GM18867 (cell line): ENCODE measurements around the gene ACBD4.

Source experiments
- ATAC-seq: cut with Tn5 transposase; IDR thresholded peaks from one replicate; pipeline ENCODE4 v1.9.1; 2021; ENCODE audit warnings: mild to moderate bottlenecking, moderate library complexity; ENCODE audit not compliant: unreplicated experiment

The ACBD4 gene

DNA sequence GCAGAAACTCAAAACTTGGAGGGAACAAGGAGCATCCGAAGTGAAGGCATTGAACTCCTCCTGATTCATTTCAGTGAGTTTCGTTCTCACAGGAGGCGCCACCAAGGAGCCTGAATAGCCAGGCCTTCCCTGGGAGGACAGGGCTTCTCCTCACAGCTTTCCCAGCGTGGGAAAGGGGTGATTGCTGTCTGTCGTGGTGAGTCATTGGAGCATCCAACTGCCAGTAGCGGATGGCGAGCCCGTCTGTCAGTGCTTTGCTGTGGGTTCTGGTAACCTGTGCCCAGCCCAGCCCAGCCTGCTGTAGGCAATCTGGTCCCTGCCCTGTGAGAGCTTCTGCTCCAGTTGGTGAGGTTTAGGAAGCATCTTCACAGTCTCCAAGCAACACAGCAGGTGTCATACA is 31.5 kb upstream of the ACBD4 start:
- no peak for ATAC-seq

DNA sequence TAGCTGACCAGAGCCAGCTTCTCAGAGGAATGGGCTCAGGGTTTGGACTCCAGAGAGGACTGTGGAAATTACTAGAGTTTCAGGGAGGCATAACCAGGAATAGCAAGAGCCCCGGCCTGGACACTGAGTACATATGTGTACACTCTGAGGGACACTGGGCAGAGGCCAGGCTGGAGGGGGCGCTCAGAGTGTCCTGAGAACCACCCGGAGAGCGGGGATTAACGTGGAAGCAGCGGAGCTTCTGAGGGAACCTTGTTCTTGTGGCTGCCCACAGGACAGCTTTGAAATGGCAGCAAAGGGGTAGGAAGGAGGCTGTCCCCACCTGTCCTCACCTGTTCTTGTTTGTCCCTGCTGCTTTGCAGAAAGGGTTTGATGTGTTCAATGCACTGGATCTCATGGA is 31.0 kb upstream of the ACBD4 start:
- no peak for ATAC-seq

DNA sequence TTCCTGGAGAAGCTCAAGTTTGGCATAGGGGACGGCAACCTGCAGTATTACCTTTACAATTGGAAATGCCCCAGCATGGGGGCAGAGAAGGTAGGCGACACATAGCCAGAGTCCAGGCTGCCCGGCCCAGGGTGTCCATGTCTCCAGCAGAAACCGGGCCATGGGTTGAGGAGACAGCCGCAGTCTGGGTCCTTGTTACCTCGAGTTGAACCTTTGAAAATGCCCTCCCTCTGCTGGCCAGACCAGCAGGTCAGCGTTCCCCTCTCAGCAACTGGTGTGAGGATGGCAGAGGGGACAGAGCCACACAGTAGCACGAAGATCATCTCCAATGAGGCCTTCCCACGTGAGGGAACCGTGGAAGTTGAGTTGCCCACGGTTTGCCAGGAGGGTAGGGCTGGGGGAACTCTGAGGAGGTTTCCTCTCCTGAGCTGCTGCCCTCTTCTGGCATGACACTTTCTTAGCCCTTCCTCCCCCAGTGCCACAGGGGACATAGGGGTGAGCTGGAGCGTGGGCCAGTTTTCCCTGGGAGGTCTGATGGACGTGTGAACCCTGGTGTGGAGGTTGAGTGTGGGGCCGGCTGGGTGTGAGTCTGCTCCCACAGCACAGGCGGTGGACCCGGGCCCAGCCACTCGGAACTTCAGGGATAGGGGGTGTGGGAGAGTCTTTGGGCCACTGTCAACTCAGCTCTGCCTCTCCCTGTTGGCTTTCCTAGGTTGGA is 30.4 kb upstream of the ACBD4 start:
- no peak for ATAC-seq

DNA sequence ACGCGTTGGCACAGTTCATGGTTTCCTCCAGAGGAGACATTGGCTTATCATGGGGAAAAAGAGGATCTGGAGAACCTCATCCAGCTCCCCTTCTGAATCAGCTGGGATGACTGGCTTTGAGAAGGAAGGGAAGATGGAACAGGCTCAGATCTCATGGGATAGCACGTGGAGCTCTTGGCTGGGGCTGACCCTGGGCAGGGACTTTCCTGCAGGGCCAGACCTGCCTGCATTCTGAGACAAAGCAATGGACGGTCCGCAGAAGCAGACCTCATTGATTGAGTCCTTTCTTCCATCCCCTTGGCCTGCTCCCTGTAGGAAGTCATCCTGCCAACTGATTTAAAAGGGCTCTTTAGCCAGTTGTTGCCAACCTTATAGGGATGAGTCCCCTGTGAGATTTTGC is 29.4 kb upstream of the ACBD4 start:
- no peak for ATAC-seq

DNA sequence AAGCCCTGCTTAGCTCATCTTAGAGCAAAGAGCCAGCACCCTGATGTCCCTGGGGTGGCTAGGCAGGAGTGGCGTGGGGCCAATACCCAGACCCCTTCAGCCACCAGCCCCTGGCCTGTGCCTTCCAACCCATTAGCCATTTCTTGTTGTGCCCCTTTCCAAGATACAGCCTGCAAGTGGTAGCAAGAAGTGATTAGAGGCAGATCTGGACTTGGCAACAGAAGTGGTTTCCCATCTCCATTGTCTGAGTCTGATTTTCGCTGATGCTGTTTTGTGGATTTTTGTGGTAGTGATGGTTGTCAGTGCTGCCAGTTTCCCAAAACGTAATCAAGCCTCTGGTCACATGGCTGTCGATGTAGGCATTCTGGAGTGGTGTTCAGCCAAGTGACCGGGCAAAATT is 28.9 kb upstream of the ACBD4 start:
- ATAC-seq, result no peak

DNA sequence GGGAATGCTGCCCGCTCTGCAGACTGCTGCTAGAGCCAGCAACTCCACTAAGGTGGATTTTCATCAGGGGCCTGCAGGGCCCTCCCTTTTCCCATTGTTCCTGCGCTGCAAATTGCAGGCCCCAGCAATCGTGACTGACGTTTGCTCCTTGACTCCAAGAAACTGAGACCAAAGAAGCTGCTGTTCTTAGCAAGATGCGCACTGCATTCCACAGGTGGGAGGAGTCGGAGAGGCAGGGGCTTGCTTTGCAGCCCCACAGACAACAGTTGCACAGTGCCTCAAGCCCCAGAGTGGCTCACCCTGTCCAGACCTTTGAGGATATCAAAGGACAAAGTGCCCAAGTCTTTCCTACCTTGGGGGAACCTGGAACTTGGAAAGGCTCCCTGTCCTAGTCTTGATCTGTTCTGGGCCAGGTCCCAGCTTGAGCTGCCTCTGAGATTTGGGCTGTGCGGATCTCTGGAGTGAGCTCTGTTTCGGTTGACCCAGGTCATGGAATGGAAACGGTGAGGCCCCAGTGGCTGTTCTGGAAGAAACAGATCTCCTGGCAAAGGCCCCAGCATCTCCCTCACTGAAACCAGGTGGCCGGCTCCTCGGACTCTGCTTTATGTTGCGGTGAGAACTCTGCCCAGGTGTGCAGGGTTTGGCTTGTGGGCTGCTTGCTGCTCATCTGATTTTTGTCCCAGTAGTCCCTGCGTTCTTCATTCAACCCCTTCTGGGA is 28.0 kb upstream of the ACBD4 start:
- no peak for ATAC-seq

DNA sequence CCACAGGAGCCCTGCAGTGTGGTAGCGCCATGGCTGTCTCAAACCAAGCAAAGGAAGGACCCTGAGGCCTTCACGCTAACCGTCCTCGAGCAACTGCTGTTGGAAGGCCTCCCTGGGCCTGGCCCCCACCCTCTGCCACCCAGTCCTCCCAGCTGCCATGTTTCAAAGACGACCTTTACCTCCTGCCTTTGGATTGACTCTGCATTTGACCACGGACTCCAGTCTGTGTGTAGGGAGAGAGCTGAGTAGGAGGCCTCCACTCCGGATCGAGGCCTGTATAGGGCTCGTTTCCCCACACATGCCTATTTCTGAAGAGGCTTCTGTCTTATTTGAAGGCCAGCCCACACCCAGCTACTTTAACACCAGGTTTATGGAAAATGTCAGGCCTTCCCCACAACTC is 27.4 kb upstream of the ACBD4 start:
- ATAC-seq, result no peak

DNA sequence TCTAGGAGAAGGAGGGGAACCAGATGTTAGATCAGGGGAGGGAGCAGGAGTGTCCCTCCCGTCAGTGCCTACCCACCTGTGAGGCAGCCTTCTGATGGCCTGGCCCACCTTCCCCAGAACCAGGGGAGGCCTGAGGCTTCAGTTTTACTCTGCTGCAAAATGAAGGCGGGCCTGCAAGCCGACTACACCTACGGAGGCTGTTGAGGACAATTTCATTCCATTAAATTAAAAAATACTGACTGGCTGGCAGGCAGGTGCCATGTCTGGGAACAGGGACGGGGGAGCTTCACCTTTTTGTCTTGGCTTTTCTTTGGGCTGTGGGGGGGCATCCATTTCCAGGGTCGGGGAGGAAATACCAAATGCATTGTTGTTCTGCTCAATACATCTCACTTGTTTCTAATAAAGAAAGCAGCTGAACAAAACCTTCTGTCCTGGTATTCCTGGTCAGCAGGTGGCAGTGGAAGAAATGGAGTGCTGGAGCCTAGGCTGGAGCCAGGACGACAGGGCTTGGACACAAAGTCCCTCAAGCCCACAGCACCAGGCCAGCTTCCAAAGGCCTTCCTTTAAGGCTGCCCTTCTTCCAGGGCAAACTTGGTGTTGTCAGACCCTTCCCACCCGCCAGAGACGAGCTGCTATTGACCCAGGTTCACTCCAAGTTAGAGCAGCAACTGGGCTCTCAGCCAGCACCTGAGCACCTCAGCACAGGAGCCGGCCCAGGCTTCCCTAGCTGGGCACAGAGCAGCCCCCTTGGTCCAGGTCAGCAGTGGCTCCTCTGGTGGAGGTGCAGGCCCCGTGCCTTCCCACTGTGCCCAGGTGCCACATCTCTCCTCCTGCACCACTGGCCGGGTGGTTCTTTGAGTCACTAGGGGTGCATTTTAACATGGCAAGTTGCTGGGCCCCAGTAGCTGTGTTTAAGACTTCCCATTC is 26.6 kb upstream of the ACBD4 start:
- ATAC-seq, result no peak

DNA sequence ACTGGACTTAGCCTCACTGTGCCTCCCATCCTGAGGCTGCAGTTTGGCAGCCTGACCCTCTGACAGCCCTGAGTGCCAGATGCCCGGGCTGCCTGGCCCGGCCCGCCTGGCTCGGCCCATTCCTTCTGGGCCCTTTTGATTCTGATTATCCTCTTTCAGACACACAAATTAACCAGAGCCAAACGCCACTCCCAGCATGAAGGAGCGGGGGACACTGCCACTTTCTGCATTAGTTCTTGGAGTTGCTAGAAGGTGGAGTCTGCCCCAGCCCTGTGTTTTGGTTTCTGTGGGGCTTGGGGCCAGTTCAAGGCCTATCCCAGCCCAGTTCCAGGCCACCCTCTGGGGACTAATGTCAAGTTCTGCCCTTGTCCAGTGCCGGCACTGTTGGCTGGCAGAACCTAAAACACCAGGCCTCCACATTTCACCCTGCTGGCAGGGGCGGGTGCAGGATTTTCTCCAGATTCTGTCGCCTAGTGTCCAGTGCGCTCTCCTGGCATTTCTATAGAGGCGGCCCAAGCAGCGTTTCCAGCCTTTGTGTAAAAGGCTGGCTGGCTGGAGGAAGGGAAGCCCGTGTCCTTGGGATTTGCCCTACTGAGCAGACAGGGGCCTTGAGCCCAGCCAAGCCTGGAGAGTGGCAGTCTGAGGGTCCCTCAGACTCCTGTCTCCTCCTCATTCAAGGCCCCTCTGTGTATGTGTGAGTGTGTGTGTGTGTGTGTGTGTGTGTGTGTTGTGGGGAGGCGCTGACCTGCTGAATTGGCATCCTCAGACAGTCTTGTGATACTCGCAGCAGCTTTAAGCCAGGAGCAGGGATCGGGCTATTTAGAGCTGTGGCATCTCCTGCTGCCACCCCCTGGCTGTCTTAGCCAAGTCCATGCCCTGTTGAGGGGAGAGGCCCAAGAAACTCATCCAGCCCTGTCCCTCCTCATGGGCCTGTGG is 24.5 kb upstream of the ACBD4 start:
- no peak for ATAC-seq

DNA sequence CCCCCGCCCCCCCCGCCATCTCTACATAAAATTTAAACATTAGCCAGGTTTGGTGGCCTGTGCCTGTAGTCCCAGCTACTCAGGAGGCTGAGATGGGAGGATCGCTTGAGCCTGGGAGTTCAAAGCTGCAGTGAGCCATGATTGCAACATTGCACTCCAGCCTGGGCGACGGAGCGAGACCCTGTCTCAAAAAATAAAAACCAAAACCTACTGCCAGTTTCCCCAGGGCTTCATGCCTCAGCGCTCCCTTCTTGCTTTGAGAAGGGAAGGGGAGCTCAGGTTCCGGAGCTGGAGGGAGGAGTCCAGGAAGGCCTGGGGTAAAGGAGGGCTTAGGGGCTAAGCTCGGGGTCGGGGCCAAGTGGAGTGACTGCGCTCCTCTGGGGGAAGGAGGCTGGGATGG is 23.6 kb upstream of the ACBD4 start:
- no peak for ATAC-seq

DNA sequence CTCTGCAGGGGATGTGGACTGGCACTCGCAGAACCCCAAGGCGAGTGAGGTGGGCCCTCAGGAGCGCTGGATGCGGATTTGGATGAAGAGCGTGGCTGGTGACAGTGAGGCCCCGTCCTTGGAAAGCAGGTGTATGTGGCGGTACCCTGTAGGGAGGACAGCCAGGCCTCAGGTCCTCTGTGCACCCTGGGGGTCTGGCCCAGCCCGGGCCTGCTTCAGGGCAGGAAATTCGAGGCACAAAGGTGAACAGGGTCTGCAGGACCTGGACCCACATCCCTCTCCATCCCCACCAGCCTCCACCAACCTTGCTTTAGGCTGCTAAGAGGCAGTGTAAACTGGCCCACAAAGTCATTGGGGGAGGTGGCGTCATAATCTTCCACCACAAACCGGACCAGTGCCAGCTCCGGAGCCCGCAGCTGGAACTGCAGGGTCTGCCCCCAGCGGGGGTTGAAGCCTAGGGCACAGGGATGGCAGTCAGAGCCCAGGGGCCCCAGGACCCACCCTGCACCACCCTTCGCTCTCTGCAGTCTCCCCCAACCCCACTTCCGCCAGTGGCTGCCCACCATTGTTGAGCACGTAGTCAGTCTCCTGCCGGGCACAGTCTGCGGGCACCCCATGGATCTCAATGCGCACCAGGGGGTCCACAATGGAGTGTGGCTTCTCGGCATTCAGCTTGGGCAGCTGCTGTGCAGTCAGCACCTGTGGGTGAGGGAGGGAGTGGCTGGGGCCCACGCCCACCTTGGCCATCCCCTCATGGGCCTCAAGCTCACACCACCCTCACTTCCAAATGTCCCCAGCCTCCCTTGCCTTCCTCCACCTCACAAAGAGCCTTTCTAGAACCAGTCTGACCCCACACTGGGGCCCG is 22.7 kb upstream of the ACBD4 start:
- ATAC-seq, result no peak

DNA sequence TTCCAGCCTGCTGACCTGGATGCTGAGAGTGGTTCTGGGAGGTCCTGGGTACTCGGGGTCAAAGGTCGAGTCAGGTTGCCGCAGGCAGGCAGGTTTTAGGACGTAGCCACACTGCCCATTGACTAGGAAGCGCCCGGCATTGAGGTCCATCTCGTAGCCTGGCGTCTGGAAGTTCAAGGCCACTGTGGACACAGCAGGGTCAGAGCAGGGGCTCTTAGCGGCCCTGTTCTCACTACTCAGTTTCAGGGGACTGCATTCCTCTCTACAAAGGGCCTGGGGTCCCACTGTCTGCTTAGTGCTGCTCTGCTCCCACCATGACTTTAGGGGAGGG is 22.1 kb upstream of the ACBD4 start:
- ATAC-seq, result no peak

DNA sequence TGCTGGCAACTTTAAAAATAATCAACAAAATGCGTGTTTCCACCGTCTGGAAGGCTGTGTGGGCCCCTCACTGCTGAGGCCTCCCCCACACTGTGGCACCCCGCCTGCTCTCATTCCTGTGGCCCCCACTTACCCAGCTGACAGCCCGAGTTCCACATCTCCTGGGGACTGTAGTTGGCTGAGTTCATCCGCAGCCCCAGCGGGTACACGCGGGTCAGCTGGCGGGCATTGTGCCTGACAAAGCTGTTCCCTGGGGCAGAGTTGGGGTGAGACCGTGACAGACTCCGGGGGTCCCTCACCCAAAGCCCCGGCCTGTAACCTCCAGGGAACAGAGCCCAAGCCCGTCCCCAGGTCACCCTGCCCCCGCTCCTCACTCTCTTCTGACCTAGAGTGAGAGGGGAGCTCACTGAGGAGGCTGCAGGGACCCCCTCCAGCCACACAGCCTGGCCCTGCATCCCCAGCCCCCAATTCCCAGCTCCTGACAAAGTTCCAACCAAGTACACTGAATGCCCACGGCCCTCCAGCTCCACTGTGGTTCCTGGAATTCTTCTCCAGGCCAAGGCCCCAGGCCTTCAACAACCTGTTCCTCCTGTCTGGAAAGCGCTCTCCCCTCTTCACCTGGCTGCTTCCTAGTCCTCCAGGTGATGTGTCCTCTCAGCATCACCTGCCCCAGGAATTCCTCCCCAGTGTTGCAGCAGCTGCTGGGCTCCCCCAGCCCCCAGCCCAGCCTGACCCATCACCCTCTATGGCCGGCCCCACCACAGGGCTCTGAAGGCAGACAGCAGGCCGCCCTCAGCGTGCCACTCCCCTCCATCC is 21.2 kb upstream of the ACBD4 start:
- no peak for ATAC-seq

DNA sequence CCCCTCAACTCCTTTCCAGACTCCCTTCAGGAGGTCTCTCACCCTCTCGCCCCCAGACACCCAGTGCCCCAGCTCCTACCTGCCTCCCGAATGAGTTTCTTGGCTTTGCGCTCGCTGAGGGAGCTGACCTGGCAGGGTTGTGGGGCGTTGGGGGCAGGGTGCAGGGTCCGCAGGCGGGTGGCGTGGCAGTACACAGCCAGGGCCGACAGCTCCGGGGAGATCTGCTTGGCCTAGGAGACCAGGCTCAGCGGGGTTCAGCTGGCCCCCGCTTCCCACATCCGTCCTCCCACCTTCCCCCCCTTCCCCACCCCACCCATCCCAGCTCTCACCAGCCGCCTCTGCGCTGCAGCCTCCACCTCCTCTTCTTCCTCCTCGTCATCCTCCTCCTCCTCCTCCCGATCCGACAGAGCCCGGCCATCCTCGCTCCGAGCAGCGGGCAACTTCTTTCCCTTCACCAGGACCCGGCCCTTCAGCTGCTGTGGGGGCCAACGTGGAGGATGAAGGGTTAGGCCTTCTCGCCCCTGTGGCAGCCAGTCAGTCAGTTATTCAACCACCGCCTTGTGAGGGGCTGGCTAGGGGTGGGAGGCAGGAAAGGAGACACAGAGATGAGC is 20.4 kb upstream of the ACBD4 start:
- ATAC-seq, result no peak

DNA sequence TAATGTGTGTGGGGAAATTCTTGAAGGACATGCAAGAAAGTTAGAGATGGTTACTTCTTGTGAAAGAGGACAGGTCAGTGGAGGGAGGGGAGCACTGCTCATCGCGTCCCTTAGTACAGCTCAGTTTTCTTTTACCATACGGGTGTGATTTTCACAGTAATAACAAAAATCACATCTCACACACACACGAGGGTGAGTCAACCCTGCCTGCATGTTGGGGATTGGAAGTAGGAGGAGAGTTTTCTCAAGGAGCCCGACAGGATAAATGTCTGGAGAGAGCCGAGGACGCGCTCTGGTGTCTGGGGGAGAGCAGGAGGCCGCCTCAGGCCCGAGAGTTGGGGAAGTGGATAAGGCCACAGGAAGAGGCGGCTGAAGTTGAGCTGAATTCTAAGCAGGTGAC is 19.6 kb upstream of the ACBD4 start:
- ATAC-seq, result no peak

DNA sequence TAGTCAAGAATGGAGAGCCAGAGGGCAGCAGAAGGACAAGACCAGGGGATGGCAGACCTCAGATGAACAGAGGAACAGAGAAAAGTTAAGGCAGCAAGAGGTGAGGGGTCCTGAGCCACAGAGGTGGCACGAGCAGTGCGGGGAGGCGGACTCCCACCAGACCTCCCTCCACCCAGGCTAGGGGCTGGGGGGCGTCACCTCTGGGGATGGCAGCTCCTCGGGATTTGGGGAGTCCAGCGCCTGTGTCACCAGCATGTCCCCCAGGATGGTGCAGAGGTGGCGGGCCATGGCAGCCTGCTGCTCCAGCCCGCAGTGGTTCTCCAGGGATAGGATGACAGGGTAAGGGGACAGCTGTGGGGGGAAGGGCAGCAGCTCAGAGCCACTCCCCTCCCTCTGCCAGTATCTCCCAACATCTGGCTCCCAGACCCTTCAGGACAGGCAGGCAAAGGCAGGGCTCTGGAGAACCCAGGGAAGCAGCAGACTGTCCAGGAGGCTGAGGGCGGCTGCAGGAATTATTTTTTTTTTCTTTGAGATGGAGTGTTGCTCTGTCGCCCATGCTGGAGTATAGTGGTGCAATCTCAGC is 19.0 kb upstream of the ACBD4 start:
- ATAC-seq, result no peak

DNA sequence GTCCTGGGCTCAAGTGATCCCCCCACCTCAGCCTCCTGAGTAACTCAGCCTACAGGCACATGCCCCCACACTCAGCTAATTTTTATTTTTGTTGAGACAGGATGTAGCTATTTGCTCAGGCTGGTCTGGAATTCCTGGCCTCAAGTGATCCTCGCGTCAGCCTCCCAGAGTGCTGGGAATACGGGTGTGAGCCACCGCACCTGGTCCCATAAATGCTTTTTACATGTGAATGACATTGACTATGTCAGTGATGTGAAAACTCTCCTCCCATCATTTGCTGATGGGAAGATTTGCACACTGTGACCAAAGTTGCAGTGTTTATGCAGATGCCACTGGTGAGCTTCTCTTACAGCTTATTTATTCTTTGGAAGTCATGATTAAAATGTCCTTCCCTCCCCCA is 18.2 kb upstream of the ACBD4 start:
- no peak for ATAC-seq
